Epithelial cell of proximal tubule (primary cell): ENCODE data around the gene SUSD5. TPM values are rescaled to one million over a fixed set of nuclear protein-coding genes. Genes with fewer than 3 reads are reported as not detected.

Source experiments
- DNase-seq: peaks from one replicate; pipeline ENCODE4 v3.0.0-alpha.2; 2011; ENCODE audit warnings: low read depth
- H3K4me3 ChIP-seq: 2 replicates; pipeline ENCODE4 v1.5.1; 2011; ENCODE audit warnings: low read depth, mild to moderate bottlenecking, low read length
- total RNA-seq: library from RNA; depleted of rRNA; stranded (reverse); fragments of >200 nt; gene quantifications from 2 replicates; pipeline ENCODE4 v1.2.3, GENCODE V29; 2015
- TF ChIP-seq, protein P1 (sequence below): conservative IDR thresholded peaks from 2 replicates; pipeline ENCODE4 v1.5.1; 2012; ENCODE audit warnings: low read depth, mild to moderate bottlenecking, low read length

SUSD5 gene
- total RNA-seq, 1 donor from 2014 or later: 0.92 TPM

DNA sequence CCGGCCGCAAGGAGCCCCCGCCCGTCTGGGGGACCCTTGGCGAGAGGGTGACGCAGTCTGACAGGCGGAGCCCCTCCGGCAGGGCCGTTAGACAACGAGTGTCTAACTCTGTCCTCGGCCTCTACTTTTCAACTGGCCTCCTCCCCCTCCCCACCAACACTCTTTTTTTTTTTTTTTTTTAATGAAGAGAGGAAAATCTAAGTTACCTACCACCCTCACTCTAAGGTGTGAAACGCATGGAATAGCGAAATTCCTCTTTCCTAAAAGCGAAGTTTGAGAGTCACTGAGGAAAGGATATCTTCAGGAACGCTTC is 521 bp upstream of the SUSD5 start:
- TF ChIP-seq, protein P1, sequence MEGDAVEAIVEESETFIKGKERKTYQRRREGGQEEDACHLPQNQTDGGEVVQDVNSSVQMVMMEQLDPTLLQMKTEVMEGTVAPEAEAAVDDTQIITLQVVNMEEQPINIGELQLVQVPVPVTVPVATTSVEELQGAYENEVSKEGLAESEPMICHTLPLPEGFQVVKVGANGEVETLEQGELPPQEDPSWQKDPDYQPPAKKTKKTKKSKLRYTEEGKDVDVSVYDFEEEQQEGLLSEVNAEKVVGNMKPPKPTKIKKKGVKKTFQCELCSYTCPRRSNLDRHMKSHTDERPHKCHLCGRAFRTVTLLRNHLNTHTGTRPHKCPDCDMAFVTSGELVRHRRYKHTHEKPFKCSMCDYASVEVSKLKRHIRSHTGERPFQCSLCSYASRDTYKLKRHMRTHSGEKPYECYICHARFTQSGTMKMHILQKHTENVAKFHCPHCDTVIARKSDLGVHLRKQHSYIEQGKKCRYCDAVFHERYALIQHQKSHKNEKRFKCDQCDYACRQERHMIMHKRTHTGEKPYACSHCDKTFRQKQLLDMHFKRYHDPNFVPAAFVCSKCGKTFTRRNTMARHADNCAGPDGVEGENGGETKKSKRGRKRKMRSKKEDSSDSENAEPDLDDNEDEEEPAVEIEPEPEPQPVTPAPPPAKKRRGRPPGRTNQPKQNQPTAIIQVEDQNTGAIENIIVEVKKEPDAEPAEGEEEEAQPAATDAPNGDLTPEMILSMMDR: no peak
- DNase-seq: no peak
- H3K4me3 ChIP-seq: peak overlapping the region; percentile 45

DNA sequence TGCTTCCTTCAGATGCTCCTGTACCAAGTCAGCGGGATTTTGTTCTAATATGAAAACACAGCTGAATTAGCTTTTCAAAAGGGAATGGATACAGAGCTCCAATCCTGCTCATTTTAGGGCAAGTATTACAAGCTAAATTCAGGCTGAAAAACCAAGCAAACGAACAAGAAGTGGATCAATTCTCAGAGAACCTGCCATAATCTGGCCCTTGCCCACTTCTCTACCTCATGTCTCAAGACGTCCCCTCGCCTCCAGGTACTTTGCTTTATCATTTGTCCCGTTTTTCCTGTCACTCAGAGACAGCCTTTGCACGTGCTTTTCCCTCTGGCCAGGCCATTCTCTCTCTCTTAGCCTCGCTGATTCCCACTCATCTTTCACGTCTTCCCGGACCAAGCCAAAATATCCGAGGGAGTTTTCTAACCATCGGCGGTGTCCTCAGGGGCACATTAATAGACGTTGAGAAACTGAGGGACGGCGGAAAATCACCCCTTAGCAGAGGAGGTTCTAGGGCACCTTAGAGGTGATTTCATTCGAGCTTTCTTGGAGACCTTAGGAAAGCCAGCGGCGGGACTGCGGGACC is 654 bp downstream of the SUSD5 start:
- peak overlapping the region; percentile 45 for H3K4me3 ChIP-seq
- TF ChIP-seq, protein P1: no peak
- no peak for DNase-seq

DNA sequence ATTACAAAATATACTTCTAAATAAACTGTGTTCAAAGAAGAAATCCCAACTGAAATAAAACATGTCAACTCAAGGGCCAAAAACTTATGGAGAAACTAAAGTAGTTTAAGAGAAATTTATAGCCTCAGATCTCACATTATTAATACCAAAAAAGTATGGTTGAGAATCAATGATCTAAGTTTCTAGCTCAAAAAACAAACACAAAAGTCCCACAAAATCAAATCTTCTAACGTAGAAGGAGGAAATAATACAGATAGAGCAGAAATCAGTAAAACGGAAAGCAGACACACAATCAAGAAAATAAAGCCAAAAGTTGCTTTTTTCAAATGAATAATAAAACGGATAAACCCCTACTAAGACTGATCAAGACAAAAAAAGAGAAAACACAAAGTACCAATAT is 2.9 kb downstream of the SUSD5 start:
- TF ChIP-seq, protein P1: no peak
- no peak for DNase-seq
- H3K4me3 ChIP-seq: no peak overlapping the region

DNA sequence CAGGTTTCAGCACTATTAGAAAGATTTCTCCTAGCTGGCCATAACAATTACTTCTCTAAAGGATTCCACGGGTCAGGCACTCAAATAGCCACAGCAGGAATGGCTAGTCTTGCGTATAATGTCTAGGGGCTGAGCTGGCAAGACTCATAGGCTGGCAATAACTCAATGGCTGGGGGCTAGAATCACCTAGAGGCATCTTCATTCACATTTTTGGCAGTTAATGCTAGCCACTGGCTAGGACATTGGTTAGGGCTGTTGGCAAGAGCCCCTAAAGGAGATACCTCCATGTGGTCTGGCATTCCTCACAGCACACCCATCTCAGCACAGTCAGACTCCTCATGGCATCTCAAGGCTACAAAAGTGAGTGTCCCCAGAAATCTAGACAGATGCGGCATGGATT is 6.2 kb downstream of the SUSD5 start:
- H3K4me3 ChIP-seq: no peak overlapping the region
- TF ChIP-seq, protein P1: no peak
- no peak for DNase-seq

DNA sequence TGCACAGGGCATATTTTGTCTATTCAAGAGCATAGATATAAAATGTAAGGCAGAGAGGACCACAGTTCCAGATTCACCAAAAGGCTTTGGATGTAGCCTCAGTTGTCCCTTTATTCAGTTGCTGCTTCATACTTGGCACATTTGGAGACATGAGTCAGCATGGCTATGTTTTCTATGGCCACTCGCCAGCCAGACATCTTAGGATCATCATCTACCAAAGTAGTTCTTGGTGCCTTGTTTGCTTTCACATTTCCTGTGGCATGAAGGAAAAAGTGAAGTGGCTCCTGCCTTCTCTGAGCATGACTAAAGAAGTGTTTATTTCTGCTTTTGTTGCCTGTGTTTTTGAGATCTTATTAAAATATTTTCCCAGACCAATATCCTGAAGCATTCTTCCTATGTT is 7.2 kb downstream of the SUSD5 start:
- DNase-seq: peak; percentile 23
- TF ChIP-seq, protein P1: no peak
- no peak overlapping the region for H3K4me3 ChIP-seq

DNA sequence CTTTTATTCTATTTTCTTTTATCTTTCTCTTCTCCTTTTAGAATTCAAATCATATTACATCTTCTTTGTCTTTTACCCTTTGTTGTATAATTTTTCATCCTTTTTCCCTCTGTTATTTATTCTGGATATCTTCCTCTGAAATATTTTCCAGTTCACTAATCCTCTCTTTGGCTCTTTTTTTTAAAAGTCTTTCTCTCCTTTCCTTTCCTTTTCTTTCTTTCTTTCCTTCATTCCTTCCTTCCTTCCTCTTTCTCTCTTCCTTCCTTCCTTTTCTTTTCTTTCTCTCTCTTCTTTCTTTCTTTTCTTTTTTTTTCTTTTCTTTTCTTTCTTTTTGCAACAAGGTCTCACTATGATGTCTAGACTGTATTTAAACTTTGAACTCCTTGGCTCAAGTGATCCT is 9.3 kb downstream of the SUSD5 start:
- TF ChIP-seq, protein P1: no peak
- DNase-seq: no peak
- H3K4me3 ChIP-seq: no peak overlapping the region

DNA sequence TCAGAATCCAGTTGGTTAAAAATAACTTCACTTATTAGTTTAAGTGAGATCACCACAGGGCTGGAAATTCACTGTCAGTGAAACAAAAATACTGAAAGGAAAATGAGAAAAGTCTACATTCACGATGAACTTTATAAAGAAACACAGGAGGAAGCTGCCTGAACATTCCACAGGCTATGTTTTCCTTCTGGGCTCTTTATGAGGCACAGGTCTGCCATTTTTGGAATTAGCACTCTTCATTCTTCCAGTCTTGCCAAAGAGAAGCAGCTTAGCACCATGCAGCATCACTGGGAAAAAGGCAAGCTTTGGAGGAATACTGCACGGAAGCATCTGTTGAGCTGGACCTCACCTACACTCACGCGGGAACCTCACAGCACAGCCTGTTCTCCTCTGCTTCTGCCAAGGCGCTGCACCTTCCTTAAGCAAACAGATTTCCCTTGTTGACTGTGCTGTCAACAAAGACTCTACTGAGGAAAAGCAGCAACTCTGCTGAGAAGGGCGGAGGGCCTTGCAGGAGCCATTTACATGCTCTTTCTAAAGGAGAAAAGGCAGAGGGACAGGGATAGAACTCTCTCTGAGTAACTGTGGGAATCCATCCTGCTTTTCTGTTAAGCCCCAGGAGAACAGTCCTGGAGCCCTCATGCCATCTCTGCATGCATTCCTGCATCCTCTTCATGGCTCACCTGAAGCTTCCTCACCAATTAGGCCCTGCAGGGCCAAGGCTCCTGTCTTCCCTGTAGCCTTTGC is 15.7 kb downstream of the SUSD5 start:
- no peak for DNase-seq
- TF ChIP-seq, protein P1: no peak
- no peak overlapping the region for H3K4me3 ChIP-seq
